ENCODE data around the gene NOS2.
"Not testable (repeated sequence)": the region's sequence is repeated elsewhere in the genome, so short reads cannot be mapped to it uniquely, and the experiment has no call there.

The NOS2 gene

GRCh38 chr17:27753726-27754125, 46.6 kb downstream of the NOS2 start:
- DNase-seq = not testable (repeated sequence)

- DNase-seq = not testable (repeated sequence)
Observed at GRCh38 chr17:27752831-27753619, 47.3 kb downstream of the NOS2 start.

GRCh38 chr17:27751622-27752490, 48.5 kb downstream of the NOS2 start:
- DNase-seq = no peak

GRCh38 chr17:27751166-27751565, 49.2 kb downstream of the NOS2 start:
- no peak for DNase-seq

GRCh38 chr17:27749562-27750150, 50.7 kb downstream of the NOS2 start:
- not testable (repeated sequence) for DNase-seq

GRCh38 chr17:27748360-27748825, 51.9 kb downstream of the NOS2 start:
- no peak for DNase-seq

GRCh38 chr17:27747462-27748359, 52.6 kb downstream of the NOS2 start:
- no peak for DNase-seq

- DNase-seq = no peak
Observed at GRCh38 chr17:27746881-27747280, 53.4 kb downstream of the NOS2 start.

- not testable (repeated sequence) for DNase-seq
Observed at GRCh38 chr17:27746320-27746719, 54.0 kb downstream of the NOS2 start.

GRCh38 chr17:27745207-27745830, 55.0 kb downstream of the NOS2 start:
- not testable (repeated sequence) for DNase-seq

- no peak for DNase-seq
Observed at GRCh38 chr17:27743281-27743885, 56.9 kb downstream of the NOS2 start.

- DNase-seq = no peak
Observed at GRCh38 chr17:27741971-27742575, 58.3 kb downstream of the NOS2 start.

GRCh38 chr17:27741361-27741861, 58.9 kb downstream of the NOS2 start:
- no peak for DNase-seq

- DNase-seq = not testable (repeated sequence)
Observed at GRCh38 chr17:27740541-27740940, 59.8 kb downstream of the NOS2 start.

- no peak for DNase-seq
Observed at GRCh38 chr17:27733773-27734172, 66.6 kb downstream of the NOS2 start.

GRCh38 chr17:27732746-27733145, 67.6 kb downstream of the NOS2 start:
- DNase-seq = not testable (repeated sequence)

- not testable (repeated sequence) for DNase-seq
Observed at GRCh38 chr17:27725982-27726381, 74.3 kb downstream of the NOS2 start.

- DNase-seq = no peak
Observed at GRCh38 chr17:27721797-27722196, 78.5 kb downstream of the NOS2 start.
